GM12874 (cell line): ENCODE data around the gene SP8.

ENCODE experiments used
- CTCF ChIP-seq: IDR thresholded peaks from 2 replicates; pipeline ENCODE4 v1.5.1; 2011; ENCODE audit warnings: low read depth, mild to moderate bottlenecking, control low read depth, low read length, moderate library complexity; ENCODE audit not compliant: insufficient read depth

Gene SP8

GRCh38 chr7:20745702-20746101 lies 41.0 kb downstream of the SP8 start:
- no peak for TF ChIP-seq CTCF

GRCh38 chr7:20744954-20745446 lies 41.7 kb downstream of the SP8 start:
- TF ChIP-seq CTCF: no peak

GRCh38 chr7:20742913-20743312 lies 43.8 kb downstream of the SP8 start:
- TF ChIP-seq CTCF: no peak

- no peak for TF ChIP-seq CTCF
Measured at GRCh38 chr7:20741801-20742200, 44.9 kb downstream of the SP8 start.

- no peak for TF ChIP-seq CTCF
Measured at GRCh38 chr7:20738518-20739481, 47.9 kb downstream of the SP8 start.

- no peak for TF ChIP-seq CTCF
Measured at GRCh38 chr7:20737840-20738448, 48.7 kb downstream of the SP8 start.

GRCh38 chr7:20735346-20736065 lies 51.2 kb downstream of the SP8 start:
- no peak for TF ChIP-seq CTCF
